ENCODE data around the gene ZSWIM5.
"Not testable (repeated sequence)": the region's sequence is repeated elsewhere in the genome, so short reads cannot be mapped to it uniquely, and the experiment has no call there.

The ZSWIM5 gene

DNA sequence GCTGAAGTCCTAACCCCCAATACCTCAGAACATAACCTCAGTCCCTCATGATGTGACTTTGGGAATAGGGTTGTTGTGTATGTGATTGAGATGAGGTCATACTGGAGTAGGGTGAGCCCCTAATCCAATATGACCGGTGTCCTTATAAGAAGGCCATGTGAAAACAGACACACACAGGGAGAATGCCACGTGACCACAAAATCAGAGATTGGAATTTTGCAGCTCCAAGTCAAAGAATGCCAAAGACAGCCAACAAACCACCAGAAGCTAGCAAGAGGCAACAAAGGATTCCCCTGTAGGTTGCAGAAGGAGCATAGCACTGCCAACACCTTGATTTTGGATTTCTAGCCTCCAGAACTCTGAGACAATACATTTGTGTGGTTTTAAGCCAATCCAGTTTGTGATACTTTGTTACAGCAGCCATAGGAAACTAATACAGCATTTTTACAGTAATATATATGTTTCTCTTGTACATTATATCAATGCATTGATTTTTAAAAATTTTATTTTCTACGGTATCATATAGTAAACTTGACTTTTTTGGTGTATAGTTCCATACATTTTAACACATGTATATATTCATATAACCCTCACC is 5.4 kb downstream of the ZSWIM5 start:
- no peak for ATAC-seq

- ATAC-seq = no peak
Observed at GRCh38 chr1:45200435-45200834, 6.0 kb downstream of the ZSWIM5 start.

DNA sequence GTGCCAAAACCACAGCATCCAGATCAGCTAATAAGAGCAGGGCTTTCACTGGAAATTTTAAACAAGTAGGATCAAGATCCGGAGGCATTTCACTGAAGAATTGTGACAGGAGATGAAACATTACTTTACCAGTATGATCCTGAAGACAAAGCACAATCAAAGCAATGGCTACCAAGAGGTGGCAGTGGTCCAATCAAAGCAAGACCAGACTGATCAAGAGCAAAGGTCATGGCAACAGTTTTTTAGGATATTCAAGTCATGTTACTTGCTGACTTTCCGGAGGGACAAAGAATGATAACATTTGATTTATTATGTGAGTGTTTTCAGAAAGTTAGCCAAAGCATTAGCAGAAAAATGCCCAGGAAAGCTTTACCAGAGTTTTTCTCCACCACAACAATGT is 8.2 kb downstream of the ZSWIM5 start:
- ATAC-seq = no peak

- ATAC-seq = no peak
Observed at GRCh38 chr1:45196863-45197262, 9.5 kb downstream of the ZSWIM5 start.

DNA sequence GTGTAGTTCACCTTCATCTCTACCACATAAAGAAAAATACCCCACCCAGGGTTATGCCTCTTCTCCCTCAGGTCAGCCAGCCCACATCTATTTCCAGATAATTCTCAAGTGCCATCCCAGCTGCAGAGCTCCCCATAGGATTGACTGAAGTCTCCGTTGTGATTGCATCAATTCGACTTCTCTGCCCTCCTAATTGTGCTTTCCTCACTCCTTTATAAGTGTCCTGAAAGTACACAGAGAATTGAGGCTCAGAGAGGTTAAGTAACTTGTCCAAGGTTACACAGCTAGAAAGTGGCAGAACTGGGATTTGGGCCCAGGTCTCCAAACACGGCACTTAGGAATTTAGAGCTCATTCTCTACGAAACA is 15.0 kb downstream of the ZSWIM5 start:
- ATAC-seq = no peak

DNA sequence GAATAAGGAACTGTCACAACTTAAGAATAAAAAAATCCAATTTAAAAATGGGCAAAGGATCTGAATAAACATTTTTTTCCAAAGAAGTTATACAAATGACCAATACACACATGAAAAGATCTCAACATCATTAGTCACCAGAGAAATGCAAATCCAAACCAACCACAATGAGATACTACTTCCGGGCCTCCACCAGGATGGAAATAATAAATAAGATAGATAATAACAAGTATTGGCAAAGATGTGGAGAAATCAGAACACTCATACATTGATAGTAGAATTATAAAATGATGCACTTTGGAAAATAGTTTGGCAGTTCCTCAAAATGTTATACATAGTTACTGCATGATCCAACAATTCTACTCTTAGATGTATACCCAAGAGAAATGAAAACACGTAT is 18.7 kb downstream of the ZSWIM5 start:
- ATAC-seq = no peak

- ATAC-seq = not testable (repeated sequence)
Observed at GRCh38 chr1:45179918-45180519, 26.4 kb downstream of the ZSWIM5 start.

DNA sequence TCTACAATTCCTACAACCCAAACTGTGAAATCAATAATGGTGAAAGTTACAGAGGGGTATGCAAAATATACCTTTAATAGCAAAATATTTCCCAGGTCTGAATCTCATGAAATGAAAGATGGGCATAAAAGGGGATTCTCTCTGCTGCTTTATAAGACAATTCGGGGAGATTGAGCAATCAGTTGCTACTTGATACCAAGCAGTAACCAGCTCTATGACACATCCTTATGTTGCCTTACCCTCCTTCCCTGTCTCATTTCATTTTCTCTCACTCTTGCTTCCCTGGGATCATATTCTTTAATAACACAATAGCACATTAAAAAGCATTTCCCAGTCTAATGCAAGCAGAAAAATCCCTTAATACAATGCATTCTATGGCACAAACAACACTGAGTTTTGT is 29.0 kb downstream of the ZSWIM5 start:
- ATAC-seq = no peak

- no peak for ATAC-seq
Observed at GRCh38 chr1:45172764-45173163, 33.6 kb downstream of the ZSWIM5 start.

DNA sequence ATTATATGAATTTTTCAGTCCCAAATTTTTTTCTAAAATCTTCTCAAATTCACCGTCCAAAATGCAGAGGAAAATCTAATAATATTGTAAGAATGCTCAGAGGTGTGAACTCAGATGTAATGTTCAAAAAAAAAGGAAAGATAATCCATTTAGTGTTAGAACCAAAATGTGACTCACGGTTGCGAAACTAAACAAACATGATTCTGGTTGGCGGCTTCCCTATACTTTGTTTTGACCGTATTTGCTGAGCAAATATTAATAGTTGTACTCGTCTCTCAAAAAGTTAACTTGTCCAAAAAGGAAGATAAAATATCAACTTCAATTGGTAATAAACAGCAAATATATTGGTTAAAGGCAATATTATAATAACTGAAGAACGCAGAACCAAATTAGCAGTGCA is 34.4 kb downstream of the ZSWIM5 start:
- no peak for ATAC-seq

GRCh38 chr1:45171575-45171974 is 34.8 kb downstream of the ZSWIM5 start:
- ATAC-seq = no peak

DNA sequence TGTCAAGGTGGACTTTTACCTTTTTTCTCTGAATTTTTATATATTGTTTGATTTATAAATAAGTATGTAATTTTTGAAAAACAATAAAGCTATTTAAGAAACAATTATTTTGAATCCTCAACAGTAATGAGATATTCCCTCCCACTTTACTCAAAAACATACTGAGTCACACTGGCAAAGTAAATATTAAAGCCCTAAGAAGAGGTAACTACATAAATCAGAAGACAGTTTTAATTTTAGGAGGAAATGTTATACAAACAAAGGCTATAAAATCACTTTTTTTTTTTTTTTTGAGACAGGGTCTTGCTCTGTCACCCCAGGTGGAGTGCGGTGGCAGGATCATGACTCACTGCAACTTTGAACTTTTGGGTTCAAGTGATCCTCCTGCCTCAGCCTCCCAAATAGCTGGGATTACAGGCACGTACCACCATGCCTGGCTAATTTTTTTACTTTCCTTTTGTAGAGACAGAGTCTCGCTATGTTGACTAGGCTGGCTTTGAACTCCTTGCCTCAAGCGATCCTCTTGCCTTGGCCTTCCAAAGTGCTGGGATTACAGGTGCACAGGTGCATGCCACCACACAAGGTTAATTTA is 36.2 kb downstream of the ZSWIM5 start:
- no peak for ATAC-seq

- ATAC-seq = not testable (repeated sequence)
Observed at GRCh38 chr1:45167947-45168346, 38.5 kb downstream of the ZSWIM5 start.

DNA sequence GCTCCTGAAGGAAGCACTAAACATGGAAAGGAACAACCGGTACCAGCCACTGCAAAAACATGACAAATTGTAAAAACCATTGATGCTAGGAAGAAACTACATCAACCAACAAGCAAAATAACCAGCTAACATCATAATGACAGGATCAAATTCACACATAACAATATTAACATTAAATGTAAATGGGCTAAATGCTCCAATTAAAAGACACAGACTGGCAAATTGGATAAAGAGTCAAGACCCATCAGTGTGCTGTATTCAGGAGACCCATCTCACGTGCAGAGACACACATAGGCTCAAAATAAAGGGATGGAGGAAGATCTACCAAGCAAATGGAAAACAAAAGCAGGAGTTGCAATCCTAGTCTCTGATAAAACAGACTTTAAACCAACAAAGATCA is 42.1 kb downstream of the ZSWIM5 start:
- not testable (repeated sequence) for ATAC-seq

DNA sequence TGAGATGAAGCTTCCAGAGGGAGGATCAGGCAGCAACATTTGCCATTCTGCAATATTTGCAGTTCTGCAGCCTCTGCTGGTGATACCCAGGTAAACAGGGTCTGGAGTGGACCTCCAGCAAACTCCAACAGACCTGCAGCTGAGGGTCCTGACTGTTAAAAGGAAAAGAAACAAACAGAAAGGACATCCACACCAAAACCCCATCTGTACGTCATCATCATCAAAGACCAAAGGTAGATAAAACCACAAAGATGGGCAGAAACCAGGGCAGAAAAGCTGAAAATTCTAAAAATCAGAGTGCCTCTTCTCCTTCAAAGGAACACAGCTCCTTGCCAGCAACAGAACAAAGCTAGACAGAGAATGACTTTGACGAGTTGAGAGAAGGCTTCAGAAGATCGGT is 43.3 kb downstream of the ZSWIM5 start:
- not testable (repeated sequence) for ATAC-seq

GRCh38 chr1:45162041-45163035 is 44.1 kb downstream of the ZSWIM5 start:
- ATAC-seq = not testable (repeated sequence)

- ATAC-seq = no peak
Observed at GRCh38 chr1:45155957-45156356, 50.4 kb downstream of the ZSWIM5 start.

DNA sequence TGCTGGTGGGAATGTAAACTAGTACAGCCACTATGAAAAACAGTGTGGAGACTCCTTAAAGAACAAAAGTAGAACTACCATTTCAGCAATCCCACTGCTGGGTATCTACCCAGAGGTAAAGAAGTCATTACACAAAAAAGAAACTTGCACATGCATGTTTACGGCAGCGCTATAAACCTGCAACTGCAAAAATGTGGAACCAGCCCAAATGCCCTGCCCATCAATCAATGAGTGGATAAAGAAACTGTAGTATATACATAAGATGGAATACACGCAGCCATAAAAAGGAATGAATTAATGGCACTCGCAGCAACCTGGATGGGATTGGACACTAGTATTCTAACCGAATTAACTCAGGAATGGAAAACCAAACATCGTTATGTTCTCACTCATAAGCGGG is 51.0 kb downstream of the ZSWIM5 start:
- no peak for ATAC-seq

DNA sequence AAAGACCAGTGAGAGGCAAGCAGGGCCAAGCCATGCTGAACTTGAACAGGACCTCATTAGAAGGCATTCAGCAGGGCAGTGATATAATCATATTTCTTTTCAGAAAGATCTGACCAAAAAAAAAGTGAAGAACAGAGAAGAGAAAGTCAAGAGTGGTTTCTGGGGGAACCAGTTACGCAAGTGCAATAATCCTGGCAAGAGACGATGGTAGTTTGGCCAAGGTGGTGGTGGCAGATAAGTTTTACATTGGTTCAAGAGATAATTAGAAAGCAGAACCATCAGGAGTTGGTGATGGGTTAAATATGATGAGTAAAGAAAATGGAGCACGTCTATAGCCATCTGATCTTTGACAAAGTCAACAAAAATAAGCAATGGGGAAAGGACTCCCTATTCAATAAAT is 54.3 kb downstream of the ZSWIM5 start:
- ATAC-seq = no peak

DNA sequence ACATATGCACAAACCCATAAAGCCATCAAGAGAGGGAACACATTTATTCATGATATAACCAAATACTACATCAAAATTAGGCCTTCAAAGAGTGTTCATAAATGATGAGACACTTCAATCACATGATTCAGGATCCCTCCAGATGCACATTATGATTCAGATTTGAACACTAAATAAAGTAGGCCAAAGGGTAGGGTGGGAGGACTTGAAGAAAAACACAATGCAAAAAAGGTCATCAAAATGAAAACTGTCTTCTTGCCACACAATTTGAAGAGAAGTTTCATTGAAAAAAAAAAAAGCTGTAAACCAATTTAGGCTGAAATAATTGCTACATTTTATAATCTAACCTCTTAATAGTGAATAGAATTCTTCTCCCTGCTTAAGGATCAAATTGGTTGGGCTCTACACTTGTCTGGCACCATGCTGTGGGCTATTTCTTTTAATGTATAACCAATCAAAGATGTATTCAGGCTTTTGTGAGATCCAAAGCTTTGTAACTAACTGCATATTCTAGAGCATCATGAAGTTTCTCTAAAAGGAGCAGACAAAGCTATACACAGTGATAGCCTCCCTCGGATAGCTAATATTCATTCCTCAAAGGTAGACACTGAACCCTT is 58.1 kb downstream of the ZSWIM5 start:
- ATAC-seq = no peak

- no peak for ATAC-seq
Observed at GRCh38 chr1:45146833-45147232, 59.6 kb downstream of the ZSWIM5 start.

- no peak for ATAC-seq
Observed at GRCh38 chr1:45141247-45142003, 65.0 kb downstream of the ZSWIM5 start.

All from activated CD4-positive, CD25-positive, alpha-beta regulatory T cell treated with anti-CD3 and anti-CD28 coated beads, Interleukin-2, amount 50 U/mL, for 24 hours (primary cell).